GM12864 (cell line): Measurements from ENCODE around the gene SGO2.

Experiments
- DNase-seq: peaks from one replicate; pipeline ENCODE4 v3.0.0-alpha.2; 2011; ENCODE audit warnings: low read depth
- H3K4me3 ChIP-seq: 2 replicates; pipeline ENCODE4 v1.5.1; 2011; ENCODE audit warnings: mild to moderate bottlenecking, low read depth, low read length, control low read depth
- CTCF ChIP-seq: IDR thresholded peaks from 2 replicates; pipeline ENCODE4 v1.5.1; 2011; ENCODE audit warnings: low read depth, mild to moderate bottlenecking, moderate library complexity, low read length, control low read depth, inconsistent platforms; ENCODE audit errors: missing control alignments

The SGO2 gene

GRCh38 chr2:200584639-200585038, 58.6 kb downstream of the SGO2 start:
- no peak overlapping the region for H3K4me3 ChIP-seq
- TF ChIP-seq CTCF = no peak
- DNase-seq = no peak

DNA sequence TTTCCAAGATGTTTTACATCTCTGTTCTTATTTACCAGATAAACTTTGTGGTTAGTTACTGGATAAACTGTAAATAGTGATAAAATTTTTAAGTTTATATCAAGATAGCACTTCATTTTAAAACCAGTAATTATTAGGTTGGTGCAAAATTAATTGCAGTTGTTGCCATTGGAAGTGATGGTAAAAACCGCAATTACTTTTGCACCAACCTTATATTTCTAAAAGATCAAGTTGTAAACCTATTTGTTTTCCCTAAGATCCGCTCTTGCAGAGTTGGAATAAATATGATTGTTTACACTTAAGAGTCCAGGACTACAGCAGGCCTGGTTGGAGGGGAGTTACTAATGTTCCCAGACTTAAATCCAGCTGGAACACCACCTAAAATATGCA, 59.3 kb downstream of the SGO2 start:
- TF ChIP-seq CTCF = no peak
- no peak for DNase-seq
- H3K4me3 ChIP-seq = peak overlapping the region; percentile 32; the same call in 1 of the 2 replicates

DNA sequence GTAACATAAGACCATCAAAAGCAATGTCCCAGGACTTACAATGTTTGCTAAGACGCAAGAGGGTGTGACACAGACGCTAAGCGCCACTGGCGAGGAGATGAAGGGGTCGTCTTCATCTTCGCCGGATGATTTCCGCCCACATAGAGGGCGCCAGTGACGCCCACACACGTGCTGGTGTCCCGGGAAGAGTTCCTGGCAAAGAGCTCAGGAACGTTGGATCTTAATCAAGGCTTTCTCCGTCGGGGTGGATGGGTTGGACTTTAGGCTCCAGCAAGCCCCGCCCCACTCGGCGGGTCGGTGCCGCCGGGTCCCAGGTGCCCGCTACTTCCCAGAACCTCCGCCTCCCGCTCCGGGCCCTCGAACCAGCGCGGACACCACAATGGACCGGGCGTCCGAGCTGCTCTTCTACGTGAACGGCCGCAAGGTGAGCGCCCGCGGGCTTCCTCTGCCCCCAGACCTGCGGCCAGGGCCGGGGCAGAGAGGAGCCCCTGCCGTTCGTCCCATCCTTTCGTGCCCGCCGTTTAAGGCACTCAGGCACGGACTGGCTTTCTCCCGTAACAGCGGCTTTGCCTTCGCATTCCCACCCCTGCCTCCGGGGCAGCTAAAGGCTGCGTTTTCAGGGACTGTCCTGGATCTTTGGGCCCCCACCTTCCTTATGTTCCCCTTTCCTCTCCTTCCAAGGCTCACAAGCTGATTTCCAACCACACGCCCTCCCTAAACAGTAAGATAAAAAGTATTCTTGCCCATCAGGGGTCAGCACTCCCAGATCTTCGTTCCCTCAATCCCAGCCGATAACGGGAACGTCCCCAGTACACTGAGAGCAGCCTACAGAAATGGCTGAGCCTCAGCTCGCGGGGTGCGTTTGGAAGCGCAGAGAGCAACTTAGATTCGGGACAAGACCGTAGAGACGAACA, 60.0 kb downstream of the SGO2 start, which contains the start of gene AOX1:
TSS of gene AOX1 (plus strand) at position 285 of the 914 bp plus-strand sequence. CDS start at position 380, 95 bp downstream.
- DNase-seq = no peak
- peak within 1 kb of the TSS; percentile 32 for H3K4me3 ChIP-seq
- no peak for TF ChIP-seq CTCF

DNA sequence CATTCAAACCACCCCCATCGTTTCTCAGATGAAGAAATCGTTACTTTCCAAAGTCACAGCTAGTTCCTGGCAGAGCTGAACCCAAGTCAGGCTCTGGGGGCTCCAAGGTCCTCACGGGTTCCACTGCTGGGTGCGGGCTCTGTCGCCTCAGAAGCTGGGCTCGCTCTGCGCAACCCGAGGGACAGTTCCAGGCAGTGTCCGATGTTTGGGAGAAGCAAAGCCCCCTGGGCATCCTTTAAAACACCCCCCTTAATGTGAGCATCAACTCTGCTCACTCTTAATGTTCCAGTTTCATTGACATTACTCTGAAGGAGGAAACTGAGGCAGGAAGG, 60.6 kb downstream of the SGO2 start:
- no peak for TF ChIP-seq CTCF
- no peak overlapping the region for H3K4me3 ChIP-seq
- no peak for DNase-seq

DNA sequence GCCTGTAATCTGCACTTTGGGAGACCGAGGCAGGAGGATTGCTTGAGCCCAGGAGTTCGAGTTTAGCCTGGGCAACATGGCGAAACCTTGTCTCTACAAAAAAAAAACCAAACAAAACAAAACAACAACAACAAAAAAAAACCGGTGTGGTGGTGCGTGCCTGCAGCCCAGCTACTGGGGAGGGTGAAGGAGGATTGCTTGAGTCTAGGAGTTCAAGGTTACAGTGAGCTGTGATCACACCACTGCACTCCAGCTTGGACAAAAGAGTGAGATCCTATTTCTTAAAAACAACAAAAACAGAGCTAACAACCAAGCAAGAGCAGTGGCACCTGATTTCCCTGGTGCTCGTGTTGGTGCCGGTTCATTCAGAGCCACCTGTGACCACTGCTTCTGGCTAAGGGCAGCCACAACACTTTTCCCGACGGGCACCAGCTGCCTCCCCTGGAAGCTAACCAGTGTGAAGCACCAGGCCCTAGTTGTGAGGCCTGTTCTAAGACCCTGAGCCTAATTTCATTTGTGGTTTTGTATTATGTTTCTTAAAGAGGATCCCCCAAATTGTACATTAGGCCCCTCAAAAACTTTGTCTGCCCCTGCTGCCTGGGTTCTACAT, 61.1 kb downstream of the SGO2 start:
- no peak overlapping the region for H3K4me3 ChIP-seq
- no peak for DNase-seq
- no peak for TF ChIP-seq CTCF

DNA sequence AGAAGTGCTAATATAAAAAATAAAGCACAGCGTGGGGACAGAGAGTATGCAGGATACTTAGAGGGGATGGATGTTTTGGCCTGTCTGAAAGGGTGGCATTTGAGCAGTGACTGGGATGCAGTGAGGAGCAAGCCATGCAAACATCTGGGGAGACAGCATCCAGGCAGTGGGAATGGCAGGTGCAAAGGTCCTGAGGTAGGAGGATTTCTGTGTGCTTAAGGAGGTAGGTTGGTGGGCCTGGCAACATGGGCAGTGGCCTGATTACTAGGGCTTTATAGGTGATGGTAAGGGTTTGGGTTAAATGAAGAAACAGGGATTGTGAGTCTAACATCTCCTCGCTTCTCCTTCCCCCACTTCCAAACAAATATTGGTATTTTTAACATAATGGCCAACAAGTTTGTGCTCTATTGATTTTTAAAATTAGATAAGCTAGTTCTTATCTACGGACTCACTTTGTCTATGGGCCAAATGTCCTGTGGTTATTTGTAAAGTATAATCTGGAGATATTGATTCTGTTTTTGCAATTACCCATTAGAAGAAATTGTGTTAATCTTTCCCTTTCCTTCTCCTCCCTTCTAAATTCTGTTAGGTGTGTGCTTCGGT, 62.2 kb downstream of the SGO2 start:
- DNase-seq = no peak
- TF ChIP-seq CTCF = no peak
- no peak overlapping the region for H3K4me3 ChIP-seq
